Measurements from ENCODE around the gene ZSCAN30. TPM values are rescaled to one million over a fixed set of nuclear protein-coding genes. Genes with fewer than 3 reads are reported as not detected.

ZSCAN30 gene
- total and polyA plus RNA-seq, 2 donors (not counting 3 experiments of a cell fraction or from before 2014, with no cell fraction given), result 6.7 to 18.0 TPM

DNA sequence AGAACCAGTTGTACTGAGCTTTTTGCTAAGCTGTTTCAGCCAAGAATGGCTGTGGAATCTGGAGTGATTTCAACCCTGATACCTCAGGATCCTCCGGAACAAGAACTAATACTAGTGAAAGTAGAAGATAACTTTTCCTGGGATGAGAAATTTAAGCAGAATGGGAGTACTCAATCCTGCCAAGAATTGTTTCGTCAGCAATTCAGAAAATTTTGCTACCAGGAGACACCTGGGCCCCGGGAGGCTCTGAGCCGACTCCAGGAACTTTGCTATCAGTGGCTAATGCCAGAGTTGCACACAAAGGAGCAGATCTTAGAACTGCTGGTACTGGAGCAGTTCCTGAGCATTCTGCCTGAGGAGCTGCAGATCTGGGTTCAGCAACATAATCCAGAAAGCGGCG is 47.6 kb downstream of the ZSCAN30 start:
- TF ChIP-seq, protein P1, sequence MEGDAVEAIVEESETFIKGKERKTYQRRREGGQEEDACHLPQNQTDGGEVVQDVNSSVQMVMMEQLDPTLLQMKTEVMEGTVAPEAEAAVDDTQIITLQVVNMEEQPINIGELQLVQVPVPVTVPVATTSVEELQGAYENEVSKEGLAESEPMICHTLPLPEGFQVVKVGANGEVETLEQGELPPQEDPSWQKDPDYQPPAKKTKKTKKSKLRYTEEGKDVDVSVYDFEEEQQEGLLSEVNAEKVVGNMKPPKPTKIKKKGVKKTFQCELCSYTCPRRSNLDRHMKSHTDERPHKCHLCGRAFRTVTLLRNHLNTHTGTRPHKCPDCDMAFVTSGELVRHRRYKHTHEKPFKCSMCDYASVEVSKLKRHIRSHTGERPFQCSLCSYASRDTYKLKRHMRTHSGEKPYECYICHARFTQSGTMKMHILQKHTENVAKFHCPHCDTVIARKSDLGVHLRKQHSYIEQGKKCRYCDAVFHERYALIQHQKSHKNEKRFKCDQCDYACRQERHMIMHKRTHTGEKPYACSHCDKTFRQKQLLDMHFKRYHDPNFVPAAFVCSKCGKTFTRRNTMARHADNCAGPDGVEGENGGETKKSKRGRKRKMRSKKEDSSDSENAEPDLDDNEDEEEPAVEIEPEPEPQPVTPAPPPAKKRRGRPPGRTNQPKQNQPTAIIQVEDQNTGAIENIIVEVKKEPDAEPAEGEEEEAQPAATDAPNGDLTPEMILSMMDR (IDR thresholded peaks at IDR 0.05; ENCODE audit: extremely low read depth in 1 of 2, insufficient read depth in 1 of 2, low read depth in 1 of 2, low read length in 2 of 2), result no peak
- TF ChIP-seq GATA2 (IDR thresholded peaks at IDR 0.05; ENCODE audit: insufficient read depth, insufficient read length, low read depth, low read length), result no peak
- TF ChIP-seq POLR2A (IDR thresholded peaks at IDR 0.05; ENCODE audit: low read depth, low read length), result no peak
- no peak for TF ChIP-seq MYC (IDR thresholded peaks at IDR 0.05; ENCODE audit: low read depth, low read length)
- TF ChIP-seq FOS (IDR thresholded peaks at IDR 0.05; ENCODE audit: borderline replicate concordance, insufficient read depth, low read length), result no peak
- TF ChIP-seq JUN (IDR thresholded peaks at IDR 0.05; ENCODE audit: borderline replicate concordance, insufficient read depth, insufficient read length, low read depth), result no peak
- no peak for TF ChIP-seq EZH2 (IDR thresholded peaks at IDR 0.05; ENCODE audit: borderline replicate concordance, low read depth, low read length, severe bottlenecking)
- no peak for TF ChIP-seq POLR2AphosphoS5 (IDR thresholded peaks at IDR 0.05; ENCODE audit: insufficient read depth, low read depth, low read length)
- TF ChIP-seq, protein P2, sequence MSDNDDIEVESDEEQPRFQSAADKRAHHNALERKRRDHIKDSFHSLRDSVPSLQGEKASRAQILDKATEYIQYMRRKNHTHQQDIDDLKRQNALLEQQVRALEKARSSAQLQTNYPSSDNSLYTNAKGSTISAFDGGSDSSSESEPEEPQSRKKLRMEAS (IDR thresholded peaks at IDR 0.05; ENCODE audit: insufficient read depth, insufficient read length), result no peak
- no peak overlapping the region for H3K27ac ChIP-seq (ENCODE audit: insufficient read depth, low read depth, low read length)
- dilution Hi-C loops (cut with MboI; ENCODE audit: extremely low pct_ligation_motif_present, low sequenced_read_pairs) (no loop called here), intact Hi-C loops (cut with micrococcal nuclease) (loop anchor here (5.0 kb wide), 2 partner anchors 730 to 885 kb away; partner anchors contain the start of genes ELP2, RMP24 and SLC39A6)
- H2AFZ ChIP-seq (ENCODE audit: low read depth, low read length), result no peak overlapping the region
- peak overlapping the region; percentile 95 for H3K4me2 ChIP-seq (ENCODE audit: insufficient read depth, low read length)
- H4K20me1 ChIP-seq (replicated peaks; ENCODE audit: control insufficient read depth, extremely low read depth, insufficient read depth, low read length), result no peaks in the 10 kb centered on the region
- no peak overlapping the region for H3K4me3 ChIP-seq (replicated peaks in 1 of 3; ENCODE audit: insufficient read depth in 1 of 3, low read depth in 1 of 3, low read length in 3 of 3)
- no peak overlapping the region for H3K9ac ChIP-seq (replicated peaks; ENCODE audit: extremely low read depth, insufficient read depth, low read length)
- peaks cover 8% of the 10 kb centered on the region for H3K9me3 ChIP-seq (replicated peaks; ENCODE audit: control insufficient read depth, insufficient read depth, low read length)
- no TSS peak for BruUV-seq (replicated peaks)
- no peaks in the 10 kb centered on the region for H3K27me3 ChIP-seq (ENCODE audit: control insufficient read depth in 2 of 2, insufficient read depth in 2 of 2, low read length in 2 of 2)
- POLR2A ChIA-PET, result no interaction called here
- FAIRE-seq (no peak), DNase-seq (ENCODE audit: low read depth, low spot score) (no peak)
- H3K79me2 ChIP-seq (ENCODE audit: control insufficient read depth, insufficient read depth, low read length), result no peaks in the 10 kb centered on the region
- CTCF ChIA-PET, result no interaction called here
- peaks cover 0 to 18% of the 10 kb centered on the region in 2 experiments for H3K36me3 ChIP-seq (ENCODE audit: control insufficient read depth in 2 of 2, extremely low read depth in 1 of 2, insufficient read depth in 2 of 2, low read length in 2 of 2)
- no peaks in the 10 kb centered on the region for H3K9me1 ChIP-seq (replicated peaks; ENCODE audit: control insufficient read depth, extremely low read depth, insufficient read depth, low read length)
- H3K4me1 ChIP-seq (ENCODE audit: control insufficient read depth, extremely low read depth, insufficient read depth, low read length), result peaks cover 12% of the 10 kb centered on the region

All from endothelial cell of umbilical vein (primary cell).